ENCODE measurements around the gene THPO.

THPO gene

DNA sequence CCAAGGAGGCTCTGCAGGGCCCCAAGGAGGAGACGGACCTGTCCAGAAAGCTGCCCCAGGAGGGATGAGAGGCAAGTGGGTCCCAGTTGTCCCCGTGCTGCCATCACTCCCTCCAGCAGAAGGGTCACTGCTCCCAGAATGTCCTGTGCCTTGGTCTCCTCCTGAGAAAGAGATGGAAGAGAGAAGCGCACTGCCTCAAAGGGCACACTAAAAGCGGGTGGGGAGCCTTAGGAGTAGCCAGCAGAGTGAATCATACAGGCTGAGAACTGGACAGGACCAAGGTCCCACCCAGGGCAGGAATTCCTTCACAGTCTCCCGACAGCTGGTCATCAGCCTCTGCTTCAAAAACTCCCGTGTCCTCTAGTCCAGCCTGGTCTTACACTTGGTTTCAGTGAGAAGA lies 4.6 kb downstream of the THPO start:
- no peak for DNase-seq (ENCODE audit: low read depth)

GRCh38 chr3:184372911-184373310 lies 5.1 kb downstream of the THPO start:
- no peak overlapping the region for H3K4me3 ChIP-seq (ENCODE audit: low read depth, low read length)
- TF ChIP-seq, protein P1, sequence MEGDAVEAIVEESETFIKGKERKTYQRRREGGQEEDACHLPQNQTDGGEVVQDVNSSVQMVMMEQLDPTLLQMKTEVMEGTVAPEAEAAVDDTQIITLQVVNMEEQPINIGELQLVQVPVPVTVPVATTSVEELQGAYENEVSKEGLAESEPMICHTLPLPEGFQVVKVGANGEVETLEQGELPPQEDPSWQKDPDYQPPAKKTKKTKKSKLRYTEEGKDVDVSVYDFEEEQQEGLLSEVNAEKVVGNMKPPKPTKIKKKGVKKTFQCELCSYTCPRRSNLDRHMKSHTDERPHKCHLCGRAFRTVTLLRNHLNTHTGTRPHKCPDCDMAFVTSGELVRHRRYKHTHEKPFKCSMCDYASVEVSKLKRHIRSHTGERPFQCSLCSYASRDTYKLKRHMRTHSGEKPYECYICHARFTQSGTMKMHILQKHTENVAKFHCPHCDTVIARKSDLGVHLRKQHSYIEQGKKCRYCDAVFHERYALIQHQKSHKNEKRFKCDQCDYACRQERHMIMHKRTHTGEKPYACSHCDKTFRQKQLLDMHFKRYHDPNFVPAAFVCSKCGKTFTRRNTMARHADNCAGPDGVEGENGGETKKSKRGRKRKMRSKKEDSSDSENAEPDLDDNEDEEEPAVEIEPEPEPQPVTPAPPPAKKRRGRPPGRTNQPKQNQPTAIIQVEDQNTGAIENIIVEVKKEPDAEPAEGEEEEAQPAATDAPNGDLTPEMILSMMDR (IDR thresholded peaks at IDR 0.05; ENCODE audit: insufficient read depth, low read depth, low read length, missing control alignments), result no peak
- no peak for DNase-seq (ENCODE audit: low read depth)

More for the DNA sequence above, 4.6 kb downstream of the THPO start:
- H3K4me3 ChIP-seq (ENCODE audit: low read depth, low read length), result no peak overlapping the region
- TF ChIP-seq, protein P1 (IDR thresholded peaks at IDR 0.05; ENCODE audit: insufficient read depth, low read depth, low read length, missing control alignments), result no peak

GRCh38 chr3:184372296-184372821 lies 5.6 kb downstream of the THPO start:
- TF ChIP-seq, protein P1 (IDR thresholded peaks at IDR 0.05; ENCODE audit: insufficient read depth, low read depth, low read length, missing control alignments), result no peak
- no peak overlapping the region for H3K4me3 ChIP-seq (ENCODE audit: low read depth, low read length)
- no peak for DNase-seq (ENCODE audit: low read depth)

DNA sequence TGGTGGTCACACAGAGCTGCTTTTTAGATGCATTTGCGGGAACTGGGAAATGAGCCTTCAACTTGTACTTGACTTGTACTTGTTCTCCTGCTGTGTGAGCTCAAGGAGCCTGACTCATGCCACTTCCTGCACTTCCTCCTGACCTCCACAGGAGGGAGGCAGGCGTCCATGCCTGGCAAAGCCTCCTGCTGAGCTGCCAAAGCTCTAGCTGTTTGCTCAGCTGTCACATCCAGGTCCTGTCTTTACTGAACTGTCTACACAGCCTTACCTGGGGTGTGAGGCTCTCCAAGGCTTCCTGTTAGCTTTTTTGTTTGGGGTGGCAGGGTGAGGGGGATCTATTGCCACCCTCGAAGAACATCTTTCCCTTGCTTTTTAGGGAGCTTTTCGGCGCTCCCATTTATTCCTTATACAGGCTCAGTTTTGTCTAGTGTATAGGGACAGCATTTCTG lies 6.4 kb downstream of the THPO start:
- TF ChIP-seq, protein P1 (IDR thresholded peaks at IDR 0.05; ENCODE audit: insufficient read depth, low read depth, low read length, missing control alignments), result peak; percentile 91
- H3K4me3 ChIP-seq (ENCODE audit: low read depth, low read length), result no peak overlapping the region
- peak; percentile 79 for DNase-seq (ENCODE audit: low read depth)

DNA sequence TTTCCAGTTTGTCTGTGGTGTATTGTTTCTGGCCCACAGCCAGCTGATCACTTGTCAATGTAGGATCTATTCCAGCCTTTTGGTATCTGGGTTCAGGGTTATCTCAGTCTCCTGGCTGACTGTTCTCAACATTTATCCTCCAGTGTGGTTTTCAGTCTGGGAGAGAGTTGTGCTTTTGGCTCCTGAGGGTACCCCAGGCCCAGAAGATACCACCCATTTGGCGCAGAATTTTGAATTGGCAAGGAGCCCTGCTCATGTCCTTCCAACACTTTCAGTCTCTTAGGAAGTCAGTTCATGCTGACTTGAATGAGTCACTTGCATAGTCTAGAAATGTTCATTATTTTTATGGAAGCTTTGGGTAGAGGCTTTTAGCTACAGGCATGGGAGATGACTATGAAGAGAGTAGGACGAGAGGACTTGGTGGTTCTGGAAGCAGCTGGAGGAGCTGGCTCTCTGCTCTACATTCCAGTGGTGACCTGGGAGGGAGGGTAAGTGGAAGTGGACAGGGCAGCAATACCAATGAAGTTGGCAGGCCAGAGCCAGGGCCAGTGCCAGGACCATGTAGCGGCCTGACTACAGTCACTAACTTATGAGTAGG lies 9.3 kb downstream of the THPO start:
- DNase-seq (ENCODE audit: low read depth), result no peak
- TF ChIP-seq, protein P1 (IDR thresholded peaks at IDR 0.05; ENCODE audit: insufficient read depth, low read depth, low read length, missing control alignments), result no peak
- no peak overlapping the region for H3K4me3 ChIP-seq (ENCODE audit: low read depth, low read length)

DNA sequence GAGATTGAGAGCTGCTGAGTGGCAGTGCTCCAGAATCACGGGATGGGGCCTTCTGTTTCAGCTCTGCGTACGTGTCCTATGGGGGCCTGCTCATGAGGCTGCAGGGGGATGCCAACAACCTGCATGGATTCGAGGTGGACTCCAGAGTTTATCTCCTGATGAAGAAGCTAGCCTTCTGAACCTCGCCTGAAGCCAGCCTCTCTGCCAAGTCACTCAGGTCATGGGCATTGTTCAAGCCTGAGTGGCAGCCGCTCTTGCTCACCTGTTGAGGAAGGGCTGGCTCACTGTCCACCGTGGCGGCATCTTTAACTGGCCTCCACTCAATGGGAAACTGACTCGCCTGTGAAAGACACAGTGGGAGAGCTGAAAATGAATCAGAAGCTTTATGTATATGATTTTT lies 9.9 kb downstream of the THPO start:
- TF ChIP-seq, protein P1 (IDR thresholded peaks at IDR 0.05; ENCODE audit: insufficient read depth, low read depth, low read length, missing control alignments), result no peak
- DNase-seq (ENCODE audit: low read depth), result no peak

More for the DNA sequence above, 9.9 kb downstream of the THPO start:
- no peak overlapping the region for H3K4me3 ChIP-seq (ENCODE audit: low read depth, low read length)
